Activated gamma-delta T cell (primary cell): ENCODE results near the gene SMIM32.

Experiments used
- DNase-seq: peaks from one replicate; lab custom pipeline; 2025; lab: John Stamatoyannopoulos, UW

SMIM32 gene

DNA sequence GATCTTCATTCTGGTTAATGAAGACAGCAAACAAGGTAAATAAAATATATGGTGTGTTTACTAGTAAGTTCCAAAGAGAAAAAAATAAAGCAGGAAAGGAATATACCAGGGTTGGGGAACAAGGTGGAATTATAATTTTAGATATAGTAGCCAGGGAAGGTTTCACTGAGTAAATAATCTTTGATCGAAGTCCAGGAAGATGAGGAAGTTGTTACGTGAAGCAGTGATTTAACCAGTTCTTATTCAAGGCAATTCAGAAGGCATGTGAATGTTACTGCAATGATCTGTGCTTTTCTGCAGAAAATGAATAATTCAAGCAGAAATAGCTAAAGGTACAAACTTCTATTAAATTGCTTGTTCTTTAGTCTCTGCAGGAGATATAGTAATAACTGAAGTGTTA is 6.2 kb downstream of the SMIM32 start:
- no peak for DNase-seq

DNA sequence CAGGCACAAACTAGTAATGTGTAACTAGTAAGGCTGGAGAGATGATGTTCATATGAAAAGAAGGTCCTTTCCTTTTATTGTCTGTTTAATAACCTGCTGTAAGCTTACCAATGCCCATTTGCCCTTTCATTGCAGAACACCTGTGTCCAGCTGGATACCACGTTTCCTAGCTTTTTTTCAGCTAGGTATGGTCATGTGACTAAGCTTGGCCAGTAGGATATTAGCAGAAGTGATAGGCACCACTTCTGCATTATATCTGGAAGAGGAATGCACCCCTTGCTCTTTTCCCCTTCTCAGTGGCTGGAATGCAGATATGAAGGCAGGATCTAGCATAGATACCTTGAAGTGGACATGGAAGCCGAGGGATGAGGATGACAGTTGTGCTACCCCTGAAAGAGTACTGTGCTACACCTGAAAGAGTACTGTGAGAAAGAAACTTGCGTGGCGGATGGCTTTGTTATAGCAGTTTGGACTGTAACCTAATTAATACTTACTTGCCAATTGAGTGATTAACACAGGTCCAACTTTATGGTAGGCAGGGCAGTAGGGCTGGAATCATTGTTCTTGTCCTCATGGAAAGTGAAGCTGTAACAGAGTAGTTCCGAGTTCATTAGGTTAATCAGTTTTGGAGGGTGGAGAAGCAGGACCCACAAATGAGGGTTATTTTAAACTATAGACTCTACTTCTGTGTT is 6.8 kb downstream of the SMIM32 start:
- DNase-seq: no peak

DNA sequence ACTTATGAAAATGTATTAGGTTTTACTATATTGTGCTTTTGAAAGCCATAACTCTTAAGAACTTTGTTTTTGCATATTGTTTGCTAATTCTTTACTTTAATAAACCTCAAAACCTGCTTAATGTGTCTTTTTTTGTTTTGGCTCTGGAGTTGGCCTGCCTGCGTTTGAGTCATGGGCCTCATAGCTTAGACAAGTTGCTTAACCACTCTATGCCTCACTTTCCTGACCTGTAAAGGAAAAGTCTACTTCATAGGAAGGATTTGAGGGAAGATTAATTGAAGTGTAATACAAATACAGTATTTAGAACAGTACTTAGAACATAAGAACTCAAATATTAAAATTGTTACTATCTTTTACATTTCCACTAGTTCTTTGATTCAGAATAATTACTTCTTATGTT is 10.3 kb downstream of the SMIM32 start:
- no peak for DNase-seq

DNA sequence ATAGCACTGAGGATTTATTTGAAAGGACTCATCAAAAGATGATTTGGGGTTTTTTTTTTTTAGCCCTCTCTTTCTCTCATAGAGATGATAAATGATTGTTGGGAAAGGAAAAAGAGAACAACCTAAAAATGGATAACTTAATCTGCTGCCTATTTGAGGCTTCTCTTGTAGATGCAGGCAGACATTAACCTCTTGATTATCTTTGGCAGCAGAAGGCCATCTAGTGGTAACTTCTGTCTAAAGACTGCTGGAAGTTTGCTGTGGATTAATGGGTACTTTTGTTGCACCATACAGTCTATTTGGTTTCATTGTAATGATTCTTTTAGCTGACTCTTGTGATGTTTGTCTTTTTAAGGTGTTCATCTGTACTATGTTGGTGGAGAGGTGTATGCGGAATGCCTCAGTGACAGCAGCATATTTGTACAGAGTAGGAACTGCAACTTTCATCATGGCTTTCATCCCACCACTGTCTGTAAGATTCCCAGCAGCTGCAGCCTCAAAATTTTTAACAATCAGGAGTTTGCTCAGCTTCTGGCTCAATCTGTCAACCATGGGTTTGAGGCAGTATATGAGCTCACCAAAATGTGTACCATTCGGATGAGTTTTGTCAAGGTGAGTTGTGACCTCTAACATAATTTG is 18.8 kb downstream of the SMIM32 start:
- no peak for DNase-seq

DNA sequence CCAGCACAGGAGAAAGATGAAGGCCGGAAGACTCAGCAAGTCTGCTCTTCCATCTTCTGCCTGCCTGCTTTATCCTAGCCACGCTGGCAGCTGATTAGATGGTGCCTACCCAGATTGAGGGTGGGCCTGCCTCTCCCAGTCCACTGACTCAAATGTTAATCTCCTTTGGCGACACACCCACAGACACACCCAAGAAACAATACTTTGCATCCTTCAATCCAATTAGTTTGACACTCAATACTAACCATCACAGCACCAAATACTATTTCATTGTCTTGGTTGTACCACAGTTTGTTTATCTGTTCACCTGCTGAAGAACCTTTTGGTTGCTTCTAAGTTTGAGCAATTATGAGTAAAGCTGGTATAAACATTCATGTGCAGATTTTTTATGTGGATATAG is 23.7 kb downstream of the SMIM32 start:
- no peak for DNase-seq

DNA sequence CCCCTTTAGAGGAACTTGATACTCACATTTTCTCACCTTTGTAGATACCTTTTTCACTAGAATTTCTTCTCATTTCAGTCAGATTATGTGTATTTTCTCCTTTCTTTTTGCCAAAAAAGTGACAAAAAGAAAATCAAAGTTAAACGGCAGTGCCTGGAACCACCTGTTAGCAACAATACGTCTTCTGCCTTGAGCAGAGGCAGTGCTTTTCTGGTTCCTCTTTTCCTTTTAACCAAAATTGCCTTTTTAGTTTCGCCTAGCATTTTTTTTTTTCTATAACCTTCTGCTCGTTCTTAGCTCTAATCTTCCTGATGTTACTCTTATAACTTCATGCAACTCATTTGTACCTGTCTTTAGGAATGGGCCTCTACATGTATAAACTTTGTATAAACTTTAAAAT is 26.1 kb downstream of the SMIM32 start:
- DNase-seq: no peak

DNA sequence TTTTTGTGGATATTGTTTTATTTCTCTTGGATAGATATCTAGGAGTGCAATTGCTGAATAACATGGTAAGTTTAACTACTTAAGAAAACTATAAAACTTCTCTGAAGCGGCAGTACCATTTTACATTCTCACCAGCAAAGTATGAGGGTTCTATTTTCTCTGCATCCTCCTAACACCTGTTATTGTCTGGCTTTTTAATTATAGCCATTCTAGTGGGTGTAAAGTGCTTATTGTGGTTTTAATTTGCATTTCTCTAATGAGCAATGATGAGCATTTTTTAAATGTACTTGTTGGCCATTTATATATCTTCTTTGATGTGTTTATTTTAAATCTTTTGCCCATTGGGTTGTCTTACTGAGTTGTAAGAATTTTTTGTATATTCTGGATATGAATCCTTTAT is 28.7 kb downstream of the SMIM32 start:
- no peak for DNase-seq

DNA sequence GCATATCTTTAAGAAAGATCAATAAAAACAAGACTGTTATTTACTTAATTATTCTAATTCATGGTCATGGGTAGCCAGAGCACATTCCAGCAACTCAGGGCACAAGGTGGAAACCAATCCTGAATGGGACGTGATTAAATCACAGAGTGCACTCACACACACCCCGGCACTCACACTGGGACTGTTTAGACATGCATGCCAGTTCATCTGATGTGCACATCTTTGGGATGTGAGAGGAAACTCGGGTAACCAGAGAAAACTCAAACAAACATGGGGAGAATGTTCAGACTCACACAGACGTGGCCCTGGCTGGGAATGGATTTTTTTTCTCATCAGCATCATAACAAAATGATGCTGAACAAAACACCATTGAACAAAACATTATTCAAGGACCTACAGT is 31.0 kb downstream of the SMIM32 start:
- no peak for DNase-seq

DNA sequence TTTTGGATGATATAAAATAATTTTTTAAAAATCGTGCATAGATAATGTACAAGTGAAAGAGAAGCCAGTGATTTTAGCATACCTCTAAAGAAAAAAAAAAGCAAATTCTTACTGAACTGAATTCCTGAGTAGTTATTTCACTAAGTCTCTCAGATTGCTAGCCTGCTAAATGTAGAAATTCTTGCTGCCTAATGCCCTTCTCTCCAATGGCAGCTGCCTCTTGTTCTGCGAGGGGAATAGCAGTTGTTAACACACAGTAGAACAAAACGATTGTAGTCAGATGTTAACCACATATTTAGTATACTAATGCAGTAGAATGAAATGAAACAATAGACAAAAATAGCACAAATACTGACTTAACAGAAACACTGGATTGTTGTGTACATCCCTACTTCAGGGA is 33.5 kb downstream of the SMIM32 start:
- no peak for DNase-seq

DNA sequence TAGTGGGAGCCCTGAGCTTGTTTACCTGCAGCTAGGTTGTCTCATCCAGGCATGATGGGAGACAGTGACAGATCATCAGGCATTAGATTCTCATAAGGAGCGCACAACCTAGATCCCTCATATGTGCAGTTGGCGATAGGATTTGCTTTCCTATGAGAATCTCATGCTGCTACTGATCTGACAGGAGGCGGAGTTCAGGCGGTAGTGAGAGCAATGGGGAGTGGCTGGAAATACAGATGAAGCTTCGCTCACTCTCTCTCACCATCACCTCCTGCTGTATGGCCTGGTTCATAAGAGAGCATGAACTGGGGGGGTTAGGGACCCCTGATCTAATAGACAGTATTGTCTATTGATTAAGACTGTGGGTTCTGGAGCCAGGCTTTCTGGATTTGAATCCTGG is 35.4 kb downstream of the SMIM32 start:
- DNase-seq: no peak

DNA sequence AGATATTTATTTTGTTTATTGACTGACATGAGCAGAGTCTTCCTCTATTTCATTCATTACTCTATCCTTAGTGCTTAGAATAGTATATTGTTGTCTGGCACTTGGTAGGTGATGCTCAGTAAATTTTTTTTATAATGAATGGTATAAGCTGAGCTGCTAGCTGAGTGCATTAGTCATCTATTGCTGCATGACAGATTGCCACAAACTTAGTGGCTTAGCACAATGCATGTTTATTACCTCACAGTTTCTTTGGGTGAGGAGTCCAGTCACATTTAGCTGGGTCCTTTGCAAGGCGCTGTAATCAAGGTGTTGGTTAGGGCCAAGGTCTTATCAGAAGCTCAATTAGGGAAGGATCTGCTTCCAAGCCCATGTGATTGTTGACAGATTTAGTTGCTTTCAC is 37.2 kb downstream of the SMIM32 start:
- DNase-seq: no peak

DNA sequence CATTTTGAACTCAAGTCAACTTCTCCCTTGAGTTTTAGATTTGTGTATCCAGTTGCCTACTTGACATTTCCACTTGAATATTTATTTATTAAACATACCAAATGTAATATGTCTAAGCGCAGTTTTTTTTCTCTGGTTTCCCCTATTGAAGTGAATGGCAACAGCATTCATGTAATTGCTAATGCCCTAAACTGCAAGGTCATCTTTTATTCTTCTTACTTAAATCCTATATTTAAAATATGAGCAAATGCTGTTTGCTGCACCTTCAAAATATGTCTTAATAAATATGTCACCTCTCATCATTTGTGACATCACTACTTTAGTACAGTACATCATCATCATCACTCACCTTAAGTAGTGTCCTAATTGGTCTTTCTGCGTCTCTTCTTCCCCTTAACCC is 37.9 kb downstream of the SMIM32 start:
- DNase-seq: no peak

DNA sequence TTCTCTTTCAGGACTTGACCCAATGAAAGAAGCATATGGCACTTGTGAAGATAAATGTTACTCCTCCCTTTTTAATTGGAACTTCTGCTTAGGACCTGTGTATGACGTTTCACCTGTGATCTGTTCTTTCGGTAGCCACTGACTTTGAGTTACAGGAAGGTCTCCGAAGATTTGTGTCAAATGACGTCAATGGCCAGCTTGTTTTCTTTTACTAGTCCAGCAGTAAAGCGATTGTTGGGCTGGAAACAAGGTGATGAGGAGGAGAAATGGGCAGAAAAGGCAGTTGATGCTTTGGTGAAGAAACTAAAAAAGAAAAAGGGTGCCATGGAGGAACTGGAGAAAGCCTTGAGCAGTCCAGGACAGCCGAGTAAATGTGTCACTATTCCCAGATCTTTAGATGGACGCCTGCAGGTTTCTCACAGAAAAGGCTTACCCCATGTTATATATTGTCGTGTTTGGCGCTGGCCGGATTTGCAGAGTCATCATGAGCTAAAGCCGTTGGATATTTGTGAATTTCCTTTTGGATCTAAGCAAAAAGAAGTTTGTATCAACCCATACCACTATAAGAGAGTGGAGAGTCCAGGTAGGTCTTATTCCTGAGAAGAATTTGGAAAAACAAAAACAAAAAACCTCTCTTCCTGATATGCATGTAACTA is 39.3 kb downstream of the SMIM32 start:
- DNase-seq: no peak

DNA sequence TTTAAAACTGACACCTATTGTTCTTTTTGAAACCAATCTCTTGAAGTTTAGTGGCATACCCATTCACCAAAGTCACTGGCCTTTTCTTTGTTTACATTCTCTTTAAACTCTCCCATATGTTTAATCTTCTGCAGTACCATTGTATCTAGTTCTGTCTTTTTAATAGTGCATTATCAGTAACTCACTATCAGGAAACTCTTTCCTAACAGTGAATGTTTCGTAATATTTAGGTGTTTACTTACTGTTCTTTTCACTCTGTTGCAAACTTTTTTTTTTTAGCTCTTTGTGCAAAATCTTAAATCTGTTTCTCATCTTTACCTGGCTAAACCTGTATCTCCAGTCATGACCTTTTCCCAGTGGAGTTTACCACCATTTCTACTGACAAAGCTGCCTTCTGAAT is 43.1 kb downstream of the SMIM32 start:
- no peak for DNase-seq

DNA sequence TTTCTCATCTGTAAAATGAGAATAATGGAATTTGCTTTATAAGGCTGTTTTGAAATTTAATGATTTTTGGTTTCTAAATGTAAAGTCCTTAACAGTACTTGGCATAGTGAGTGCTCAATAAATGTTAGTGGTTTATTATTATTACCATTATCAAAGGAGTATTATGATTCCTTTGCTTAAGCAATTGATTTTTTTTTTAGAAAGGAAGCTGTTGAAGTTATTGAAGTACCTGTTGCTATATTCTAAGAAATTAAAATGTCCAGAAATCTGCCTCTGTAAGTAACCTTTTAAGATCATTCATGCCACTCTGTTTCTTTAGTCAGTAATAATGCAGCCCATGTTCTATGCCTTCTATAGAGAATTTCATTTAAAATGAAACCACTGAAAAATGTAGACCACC is 45.3 kb downstream of the SMIM32 start:
- DNase-seq: no peak

DNA sequence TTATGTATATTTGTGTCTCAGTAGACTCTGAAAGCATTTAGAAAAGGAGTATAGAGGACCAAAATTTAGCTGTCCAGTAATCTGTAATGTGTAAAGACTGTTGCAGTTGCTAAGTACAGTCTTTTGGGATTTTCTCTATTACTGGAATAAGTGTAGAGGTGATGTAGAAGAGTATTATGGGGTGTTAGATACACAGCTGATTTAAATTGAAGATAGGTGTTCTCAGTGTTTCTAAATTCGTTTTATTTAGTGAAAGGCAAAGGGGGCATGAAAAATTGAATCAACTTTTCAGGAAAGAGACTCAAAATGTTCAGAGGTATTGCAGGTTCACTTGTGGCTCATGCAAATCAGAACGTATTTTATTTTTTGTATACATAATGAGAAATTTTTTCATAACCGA is 46.8 kb downstream of the SMIM32 start:
- DNase-seq: no peak

DNA sequence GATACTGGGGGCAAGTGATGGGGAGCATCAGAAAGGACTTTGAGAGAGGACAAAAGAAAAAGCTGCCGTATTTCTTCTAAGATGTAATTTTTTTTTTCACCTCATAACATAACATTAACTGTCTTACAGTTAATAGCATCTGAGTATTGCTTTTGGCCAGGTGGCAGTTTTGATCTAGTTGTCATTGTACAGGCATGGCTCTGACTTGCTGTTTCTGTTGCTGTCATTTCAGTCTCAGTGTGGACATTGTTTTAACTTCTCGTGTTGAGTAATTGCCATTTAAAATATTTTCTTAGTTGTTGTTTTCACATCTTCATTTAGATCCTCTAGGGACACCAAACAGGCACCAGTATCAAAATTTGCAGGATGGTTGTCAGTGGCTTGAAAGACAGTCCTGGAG is 47.9 kb downstream of the SMIM32 start:
- DNase-seq: no peak

DNA sequence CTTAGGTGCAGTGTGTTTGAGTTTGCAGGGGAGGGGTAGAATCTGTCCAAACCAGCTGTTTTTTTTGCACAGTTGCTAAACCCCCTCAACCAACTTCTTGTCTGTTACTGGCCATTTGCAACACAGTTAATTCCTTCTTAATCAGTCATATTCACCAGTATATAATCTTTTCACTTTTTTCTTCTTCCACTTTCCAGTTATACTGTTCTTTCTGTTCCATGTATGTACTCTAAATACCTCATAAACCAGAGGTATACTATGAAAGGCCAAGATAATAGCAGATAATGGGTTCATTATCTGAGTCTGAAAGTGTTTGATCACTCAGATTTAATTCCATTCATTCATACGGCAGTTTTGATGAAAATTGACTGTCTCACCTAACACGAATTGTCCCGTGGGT is 49.2 kb downstream of the SMIM32 start:
- DNase-seq: no peak

DNA sequence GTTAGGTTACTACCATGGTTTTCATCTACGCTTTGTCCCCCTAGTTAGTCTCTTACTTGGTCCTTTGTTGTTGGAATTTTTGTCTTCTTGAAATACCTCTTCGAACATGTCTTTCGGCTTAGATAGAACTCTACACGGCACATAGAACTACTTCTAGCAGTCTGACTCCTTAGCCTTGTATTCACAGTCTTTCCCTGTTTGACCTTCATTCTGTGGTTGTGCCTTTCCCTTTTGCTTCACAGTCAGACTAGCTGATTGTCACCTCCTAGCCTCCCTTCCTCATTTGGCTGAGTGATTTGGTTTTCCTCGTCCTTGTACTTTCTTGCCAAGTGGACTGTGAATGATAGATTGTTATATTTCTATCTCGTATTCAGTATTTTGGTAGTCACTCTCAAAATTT is 49.6 kb downstream of the SMIM32 start:
- no peak for DNase-seq

DNA sequence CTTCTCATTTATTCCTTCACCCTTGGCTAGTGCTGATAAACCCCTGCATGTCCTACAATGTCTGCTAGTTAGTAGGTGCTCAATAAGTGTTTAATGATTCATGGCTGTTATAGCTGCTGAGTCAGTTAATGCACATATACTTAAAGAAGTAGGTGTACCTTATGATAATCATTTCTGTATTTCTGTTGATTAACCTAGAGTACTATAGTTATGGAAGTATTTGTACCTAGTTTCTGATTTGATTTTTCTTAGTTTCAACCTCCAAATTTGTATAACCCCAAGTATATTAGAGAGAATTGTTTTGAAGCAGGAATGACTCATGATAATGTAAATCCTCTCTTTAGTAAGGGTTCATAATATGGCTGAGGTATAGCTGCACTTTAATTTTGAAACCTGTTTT is 51.4 kb downstream of the SMIM32 start:
- no peak for DNase-seq
